ENCODE measurements around the gene ASB18. TPM values are rescaled to one million over a fixed set of nuclear protein-coding genes. Genes with fewer than 3 reads are reported as not detected.

Gene ASB18
- total and polyA plus RNA-seq, 2 experiments from 2014 or later: not detected

GRCh38 chr2:236286873-236287545, 22.8 kb upstream of the ASB18 start (continued):
- no peak for TF ChIP-seq CTCF (conservative IDR thresholded peaks at IDR 0.05; ENCODE audit: low read depth in 2 of 2)
- no peak for TF ChIP-seq JUNB (IDR thresholded peaks at IDR 0.05; ENCODE audit: unreplicated experiment)
- TF ChIP-seq EZH2phosphoT487 (IDR thresholded peaks at IDR 0.05; ENCODE audit: unreplicated experiment): no peak
- no peak for TF ChIP-seq REST (IDR thresholded peaks at IDR 0.05; ENCODE audit: unreplicated experiment)
- TF ChIP-seq NANOG (IDR thresholded peaks at IDR 0.05; ENCODE audit: borderline replicate concordance): no peak
- TF ChIP-seq ZNF331 (CRISPR knock-in tag; IDR thresholded peaks at IDR 0.05; ENCODE audit: low read depth): no peak

DNA sequence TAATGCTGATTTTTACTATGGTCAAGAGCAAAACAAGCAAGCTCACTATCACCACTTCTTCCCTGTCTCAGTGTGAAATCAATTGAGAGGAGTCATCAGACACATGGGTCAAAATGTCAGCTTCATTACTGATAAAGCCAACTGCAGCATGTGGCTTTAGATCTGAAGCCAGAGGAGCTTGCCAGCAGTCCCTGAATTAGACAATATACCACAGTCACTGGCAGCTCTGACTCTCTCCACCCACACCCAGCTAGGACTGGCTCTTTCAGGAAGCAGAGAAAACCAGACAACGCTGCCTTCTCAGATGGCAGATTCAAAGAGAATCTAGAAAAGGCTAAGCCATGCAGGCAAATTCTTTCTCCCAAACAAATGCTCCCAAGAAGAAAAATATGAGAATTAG, 20.0 kb upstream of the ASB18 start:
- Mint-ChIP-seq H3K27ac (no peak overlapping the region), H3K4me3 (no peak overlapping the region), H3K27me3 (ENCODE audit: insufficient read depth, low read depth, poor library complexity) (peaks cover 4% of the 10 kb centered on the region), H3K9me3 (peaks cover 19% of the 10 kb centered on the region; the same call in 2 of the 3 replicates), H3K36me3 (ENCODE audit: low read depth) (no peaks in the 10 kb centered on the region), H3K4me1 (no peaks in the 10 kb centered on the region)
- H3K4me2 ChIP-seq: no peak overlapping the region
- no peaks in the 10 kb centered on the region for H3F3A ChIP-seq (replicated peaks; ENCODE audit: low read depth)
- no peaks in the 10 kb centered on the region for H3K27me3 ChIP-seq (ENCODE audit: insufficient read depth)
- DNase-seq (ENCODE audit: low spot score) (no peak), ATAC-seq (no peak)
- no peaks in the 10 kb centered on the region for H3K79me2 ChIP-seq (replicated peaks; ENCODE audit: insufficient read depth)
- no peak overlapping the region for H3K4me3 ChIP-seq
- no peak overlapping the region for H3K27ac ChIP-seq (ENCODE audit: low read depth)
- H2AFZ ChIP-seq: no peak overlapping the region
- TF ChIP-seq NANOG (IDR thresholded peaks at IDR 0.05; ENCODE audit: borderline replicate concordance) (no peak), CREB1 (CRISPR knock-in tag; IDR thresholded peaks at IDR 0.05; ENCODE audit: low read depth) (no peak)
- no peaks in the 10 kb centered on the region for H3K36me3 ChIP-seq (ENCODE audit: insufficient read depth)
- H4K20me1 ChIP-seq (replicated peaks; ENCODE audit: insufficient read depth): no peaks in the 10 kb centered on the region
- H3K4me1 ChIP-seq (ENCODE audit: insufficient read depth): no peaks in the 10 kb centered on the region
- no peaks in the 10 kb centered on the region for H3K9me2 ChIP-seq (ENCODE audit: insufficient read depth)

DNA sequence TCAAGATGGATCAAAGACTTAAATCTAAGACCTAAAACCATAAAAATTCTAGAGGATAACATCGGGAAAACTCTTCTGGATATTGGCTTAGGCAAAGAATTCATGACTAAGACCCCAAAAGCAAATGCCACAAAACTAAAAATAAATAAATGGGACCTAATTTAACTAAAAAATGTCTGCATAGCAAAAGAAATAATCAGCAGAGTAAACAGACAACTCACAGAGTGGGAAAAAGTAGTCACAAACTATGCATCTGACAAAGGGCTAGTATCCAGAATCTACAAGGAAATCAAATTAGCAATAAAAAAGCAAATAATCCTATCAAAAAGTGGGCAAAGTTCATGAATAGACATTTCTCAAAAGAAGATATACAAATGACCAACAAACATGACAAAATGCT, 18.2 kb upstream of the ASB18 start:
- Mint-ChIP-seq H3K36me3 (ENCODE audit: low read depth) (no peaks in the 10 kb centered on the region), H3K4me3 (no peak overlapping the region), H3K27ac (no peak overlapping the region), H3K4me1 (no peaks in the 10 kb centered on the region), H3K9me3 (peaks cover 19% of the 10 kb centered on the region; the same call in 2 of the 3 replicates), H3K27me3 (ENCODE audit: insufficient read depth, low read depth, poor library complexity) (no peaks in the 10 kb centered on the region)
- H3K4me1 ChIP-seq (ENCODE audit: insufficient read depth): no peaks in the 10 kb centered on the region
- H3K36me3 ChIP-seq (ENCODE audit: insufficient read depth): no peaks in the 10 kb centered on the region
- H3K27me3 ChIP-seq (ENCODE audit: insufficient read depth): no peaks in the 10 kb centered on the region
- no peak overlapping the region for H3K27ac ChIP-seq (ENCODE audit: low read depth)
- H3F3A ChIP-seq (replicated peaks; ENCODE audit: low read depth): no peaks in the 10 kb centered on the region
- H3K4me2 ChIP-seq: no peak overlapping the region
- ATAC-seq (no peak), DNase-seq (ENCODE audit: low spot score) (no peak)
- no peaks in the 10 kb centered on the region for H4K20me1 ChIP-seq (replicated peaks; ENCODE audit: insufficient read depth)
- no peak overlapping the region for H3K4me3 ChIP-seq
- no peaks in the 10 kb centered on the region for H3K79me2 ChIP-seq (replicated peaks; ENCODE audit: insufficient read depth)
- H3K9me2 ChIP-seq (ENCODE audit: insufficient read depth): no peaks in the 10 kb centered on the region
- H2AFZ ChIP-seq: no peak overlapping the region
- TF ChIP-seq STAT1 (IDR thresholded peaks at IDR 0.05; ENCODE audit: unreplicated experiment): no peak
- no peak for TF ChIP-seq POLR2AphosphoS5 (IDR thresholded peaks at IDR 0.05; ENCODE audit: low read depth)

Measured in GM23338 (cell line).